Coronary artery (tissue), 2 donors: Measurements from ENCODE around the gene TMEM238L.

ENCODE experiments used
- DNase-seq: peaks from one replicate; pipeline ENCODE4 v3.0.0-alpha.2; 2017; ENCODE audit warnings: low spot score
- H3K27ac ChIP-seq, 2 donors: fragments of 200-600 bp; sonication (generic); one replicate each; pipeline ENCODE4 v1.5.1; 2016 to 2019
- H3K4me3 ChIP-seq: fragments of 200-600 bp; sonication (generic); 2 replicates; pipeline ENCODE4 v1.5.1; 2016; ENCODE audit warnings: mild to moderate bottlenecking, moderate library complexity
- TF ChIP-seq, protein P1 (sequence below): fragments of 200-600 bp; sonication (generic); IDR thresholded peaks from one replicate; pipeline ENCODE4 v1.5.1; 2019; ENCODE audit warnings: antibody characterized with exemption

The TMEM238L gene

DNA sequence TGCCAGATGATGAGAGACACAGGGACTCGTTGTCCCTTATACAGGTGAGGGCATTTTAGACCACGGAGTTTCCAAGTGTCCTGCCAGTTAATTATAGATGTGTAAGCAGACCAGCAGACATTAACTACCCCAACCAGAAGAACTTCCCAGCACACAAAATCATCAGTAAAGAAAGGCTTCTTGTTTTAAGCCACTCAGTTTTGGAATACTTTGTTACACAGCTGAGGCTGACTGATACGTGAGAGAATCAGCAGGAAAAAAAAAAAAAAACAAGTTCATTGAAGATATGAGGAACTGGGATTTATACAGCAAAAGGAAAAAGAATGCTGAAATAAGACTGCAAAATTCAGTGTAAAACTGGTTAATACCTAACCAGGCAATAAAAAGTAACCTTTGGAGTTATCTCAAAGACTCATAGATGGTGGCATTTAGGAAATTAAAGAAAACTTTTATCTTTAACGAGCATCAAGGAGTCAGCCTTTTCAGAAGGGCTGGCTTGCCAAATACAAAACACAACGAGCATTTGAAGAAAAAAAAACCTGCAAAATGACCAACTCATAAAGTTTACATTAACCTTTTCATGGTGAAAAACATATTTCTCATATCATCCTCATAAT lies 28.1 kb downstream of the TMEM238L start:
- Histone ChIP-seq H3K27ac (no peak overlapping the region), H3K4me3 (no peak overlapping the region)
- DNase-seq = no peak
- TF ChIP-seq, protein P1, sequence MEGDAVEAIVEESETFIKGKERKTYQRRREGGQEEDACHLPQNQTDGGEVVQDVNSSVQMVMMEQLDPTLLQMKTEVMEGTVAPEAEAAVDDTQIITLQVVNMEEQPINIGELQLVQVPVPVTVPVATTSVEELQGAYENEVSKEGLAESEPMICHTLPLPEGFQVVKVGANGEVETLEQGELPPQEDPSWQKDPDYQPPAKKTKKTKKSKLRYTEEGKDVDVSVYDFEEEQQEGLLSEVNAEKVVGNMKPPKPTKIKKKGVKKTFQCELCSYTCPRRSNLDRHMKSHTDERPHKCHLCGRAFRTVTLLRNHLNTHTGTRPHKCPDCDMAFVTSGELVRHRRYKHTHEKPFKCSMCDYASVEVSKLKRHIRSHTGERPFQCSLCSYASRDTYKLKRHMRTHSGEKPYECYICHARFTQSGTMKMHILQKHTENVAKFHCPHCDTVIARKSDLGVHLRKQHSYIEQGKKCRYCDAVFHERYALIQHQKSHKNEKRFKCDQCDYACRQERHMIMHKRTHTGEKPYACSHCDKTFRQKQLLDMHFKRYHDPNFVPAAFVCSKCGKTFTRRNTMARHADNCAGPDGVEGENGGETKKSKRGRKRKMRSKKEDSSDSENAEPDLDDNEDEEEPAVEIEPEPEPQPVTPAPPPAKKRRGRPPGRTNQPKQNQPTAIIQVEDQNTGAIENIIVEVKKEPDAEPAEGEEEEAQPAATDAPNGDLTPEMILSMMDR = no peak

DNA sequence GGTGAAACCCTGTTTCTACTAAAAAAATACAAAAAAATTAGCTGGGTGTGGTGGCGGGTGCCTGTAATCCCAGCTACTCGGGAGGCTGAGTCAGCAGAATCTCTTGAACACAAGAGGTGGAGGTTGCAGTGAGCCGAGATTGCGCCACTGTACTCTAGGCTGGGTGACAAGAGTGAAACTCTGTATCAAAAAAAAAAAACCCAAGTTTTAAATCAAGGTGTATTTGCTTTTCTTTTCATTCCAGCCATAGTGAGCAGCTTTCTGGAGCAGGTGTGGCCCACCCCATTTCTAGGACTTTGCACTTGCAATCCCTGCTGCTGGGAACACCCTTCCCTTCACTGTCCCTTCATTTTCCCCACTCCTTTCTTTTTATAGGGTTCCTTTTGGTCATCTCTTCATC lies 28.8 kb downstream of the TMEM238L start:
- TF ChIP-seq, protein P1 = no peak
- Histone ChIP-seq H3K27ac (no peak overlapping the region), H3K4me3 (no peak overlapping the region)
- DNase-seq = no peak

DNA sequence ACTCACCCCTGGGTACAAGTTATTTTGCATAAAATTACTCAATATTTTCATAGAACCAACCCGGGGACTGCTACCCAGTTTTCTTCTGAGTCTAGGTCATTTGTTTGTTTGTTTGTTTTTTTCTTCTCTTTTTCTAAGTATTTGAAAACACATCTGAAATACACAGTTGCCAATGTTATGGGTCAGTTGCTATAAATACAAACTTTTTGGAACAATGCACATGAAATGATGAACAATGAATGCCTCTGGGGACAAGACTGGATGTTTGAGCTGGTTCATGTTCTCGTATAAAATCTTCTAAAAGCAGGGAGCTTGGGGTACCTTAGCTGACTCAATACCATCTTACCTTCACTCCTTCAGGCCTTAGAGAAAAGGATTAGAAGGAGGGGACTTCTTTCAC lies 30.5 kb downstream of the TMEM238L start:
- TF ChIP-seq, protein P1 = no peak
- H3K4me3 ChIP-seq = no peak overlapping the region
- no peak overlapping the region for H3K27ac ChIP-seq
- no peak for DNase-seq

DNA sequence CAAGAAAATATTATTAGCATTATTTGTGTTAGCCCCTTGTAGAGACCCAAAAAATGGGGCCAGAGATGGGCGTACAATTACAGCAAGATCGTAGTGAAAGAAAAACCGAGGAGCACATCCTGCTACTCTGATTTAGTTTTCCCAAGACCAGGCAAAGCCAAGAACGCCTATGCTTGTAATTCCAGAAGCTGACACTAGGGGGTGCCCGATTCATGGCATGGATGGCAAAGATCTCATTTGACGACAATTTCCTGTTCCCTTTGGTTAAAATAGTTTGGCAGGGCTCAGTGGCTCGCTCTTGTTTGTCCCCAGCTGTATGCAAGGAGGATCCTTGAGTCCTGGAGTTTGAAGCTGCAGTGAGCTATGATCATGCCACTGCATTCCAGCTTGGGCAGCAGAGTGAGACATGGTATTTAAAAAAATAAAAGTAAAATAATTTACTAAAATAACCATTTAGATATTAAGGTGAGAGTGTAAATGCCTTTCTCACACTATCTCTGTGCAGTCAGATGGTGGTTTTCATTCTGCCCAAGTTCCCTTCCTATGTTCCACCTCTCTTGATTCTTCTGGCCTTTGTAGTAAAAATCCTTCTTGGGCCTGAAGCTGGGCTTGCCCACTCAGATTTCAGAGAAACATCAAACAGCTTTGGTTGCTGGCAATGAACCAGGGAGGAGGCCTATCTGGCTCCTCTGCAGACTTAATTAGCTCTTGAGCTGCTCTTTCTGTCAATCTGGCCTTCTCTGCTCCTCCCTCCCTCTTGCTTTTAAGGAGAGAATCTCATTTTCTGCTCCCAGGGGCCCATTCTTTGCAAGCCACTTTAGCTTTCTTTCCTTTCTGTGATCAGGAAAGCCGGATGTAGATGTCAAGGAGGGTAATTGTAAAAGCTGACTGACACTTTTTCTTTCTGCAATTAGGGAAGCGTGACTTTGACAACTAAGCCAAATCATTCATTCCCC lies 31.2 kb downstream of the TMEM238L start:
- Histone ChIP-seq H3K27ac (no peak overlapping the region), H3K4me3 (no peak overlapping the region)
- DNase-seq = no peak
- TF ChIP-seq, protein P1 = no peak

DNA sequence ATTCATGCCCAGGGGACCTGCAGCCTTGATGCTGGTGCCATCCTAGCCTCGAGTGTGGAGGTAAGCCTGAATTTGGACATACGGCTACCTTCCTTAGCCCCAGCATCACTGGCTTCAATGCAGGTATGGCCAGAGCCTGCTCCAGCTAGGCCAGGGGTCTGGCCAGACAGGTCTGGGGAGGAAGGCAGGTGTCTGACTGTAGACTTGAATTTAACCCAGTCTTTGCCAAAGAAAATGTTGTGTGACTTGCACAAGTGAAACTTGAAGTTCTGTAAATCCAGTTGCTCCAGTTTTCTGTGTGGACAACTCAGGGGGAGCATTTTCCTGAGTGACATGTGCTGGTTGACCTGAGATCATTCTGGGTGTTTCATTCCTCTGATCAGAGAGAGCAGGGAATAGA lies 32.8 kb downstream of the TMEM238L start:
- TF ChIP-seq, protein P1 = no peak
- H3K27ac ChIP-seq = no peak overlapping the region
- no peak overlapping the region for H3K4me3 ChIP-seq
- no peak for DNase-seq

DNA sequence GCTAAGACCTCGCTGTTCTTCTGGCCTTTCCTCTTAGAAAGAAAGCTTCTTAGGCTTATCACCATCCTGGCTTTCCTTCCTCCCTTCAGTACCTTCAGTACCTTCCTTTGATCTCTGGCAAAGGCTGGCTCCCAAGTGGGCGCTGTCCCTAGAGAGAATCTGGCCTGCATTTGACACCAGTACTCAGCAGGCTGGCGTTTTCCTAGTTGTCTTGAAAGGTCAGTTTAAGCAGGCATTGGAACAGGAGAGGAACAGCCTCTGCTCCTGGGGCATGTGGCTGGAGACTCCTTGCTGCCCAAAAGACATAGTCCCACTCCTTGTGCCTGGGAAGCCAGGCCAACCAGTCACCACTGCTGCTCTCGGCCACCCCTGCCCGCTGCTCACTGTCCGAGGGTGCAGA lies 34.1 kb downstream of the TMEM238L start:
- no peak overlapping the region for H3K4me3 ChIP-seq
- no peak overlapping the region for H3K27ac ChIP-seq
- peak; percentile 59 for DNase-seq
- TF ChIP-seq, protein P1 = no peak
